Tibial nerve (tissue), 4 donors: ENCODE measurements around the gene GOPC.

Experiments
- EP300 ChIP-seq, 2 donors: sonication (generic); formaldehyde crosslinking; IDR thresholded peaks; one replicate each; pipeline ENCODE4 v1.6.1; 2017; ENCODE audit warnings: antibody characterized with exemption in 2 of 2, mild to moderate bottlenecking in 1 of 2
- POLR2A ChIP-seq, 2 donors: fragments of 450-650 bp; IDR thresholded peaks; one replicate each; pipeline ENCODE4 v1.6.1; 2017; ENCODE audit warnings: antibody characterized with exemption in 2 of 2, mild to moderate bottlenecking in 2 of 2, moderate library complexity in 2 of 2
- TF ChIP-seq, protein P1 (sequence below), 5 experiments: fragments of 200-600 bp in 3 of 5; fragments of 450-650 bp in 2 of 5; sonication (generic) in 3 of 5; IDR thresholded peaks; one replicate each; pipeline ENCODE4 v1.5.1; 2016 to 2019; ENCODE audit warnings: antibody characterized with exemption in 5 of 5, mild to moderate bottlenecking in 3 of 5, moderate library complexity in 2 of 5

DNA sequence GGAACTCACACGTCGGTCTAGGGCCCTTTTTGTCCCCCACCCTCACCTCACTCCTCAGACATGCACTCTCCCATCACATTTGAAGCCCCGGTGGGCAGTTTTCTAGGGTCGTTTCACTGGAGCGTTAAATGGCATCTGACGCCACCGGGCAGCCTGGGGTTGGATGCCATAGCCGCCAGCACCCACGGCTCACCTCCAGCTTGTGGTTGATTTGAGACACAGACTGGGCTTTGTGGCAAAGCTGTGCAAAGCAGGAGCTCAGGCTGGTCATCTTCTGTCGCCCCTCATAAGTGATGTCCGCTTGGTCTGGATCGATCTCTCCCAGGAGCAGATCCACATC, 530 bp downstream of the GOPC start:
- TF ChIP-seq POLR2A (IDR thresholded peaks at IDR 0.05): no peak
- TF ChIP-seq, protein P1, sequence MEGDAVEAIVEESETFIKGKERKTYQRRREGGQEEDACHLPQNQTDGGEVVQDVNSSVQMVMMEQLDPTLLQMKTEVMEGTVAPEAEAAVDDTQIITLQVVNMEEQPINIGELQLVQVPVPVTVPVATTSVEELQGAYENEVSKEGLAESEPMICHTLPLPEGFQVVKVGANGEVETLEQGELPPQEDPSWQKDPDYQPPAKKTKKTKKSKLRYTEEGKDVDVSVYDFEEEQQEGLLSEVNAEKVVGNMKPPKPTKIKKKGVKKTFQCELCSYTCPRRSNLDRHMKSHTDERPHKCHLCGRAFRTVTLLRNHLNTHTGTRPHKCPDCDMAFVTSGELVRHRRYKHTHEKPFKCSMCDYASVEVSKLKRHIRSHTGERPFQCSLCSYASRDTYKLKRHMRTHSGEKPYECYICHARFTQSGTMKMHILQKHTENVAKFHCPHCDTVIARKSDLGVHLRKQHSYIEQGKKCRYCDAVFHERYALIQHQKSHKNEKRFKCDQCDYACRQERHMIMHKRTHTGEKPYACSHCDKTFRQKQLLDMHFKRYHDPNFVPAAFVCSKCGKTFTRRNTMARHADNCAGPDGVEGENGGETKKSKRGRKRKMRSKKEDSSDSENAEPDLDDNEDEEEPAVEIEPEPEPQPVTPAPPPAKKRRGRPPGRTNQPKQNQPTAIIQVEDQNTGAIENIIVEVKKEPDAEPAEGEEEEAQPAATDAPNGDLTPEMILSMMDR (IDR thresholded peaks at IDR 0.05): no peak
- TF ChIP-seq EP300 (IDR thresholded peaks at IDR 0.05): no peak
